ENCODE measurements around the gene HEPACAM2.

The HEPACAM2 gene

DNA sequence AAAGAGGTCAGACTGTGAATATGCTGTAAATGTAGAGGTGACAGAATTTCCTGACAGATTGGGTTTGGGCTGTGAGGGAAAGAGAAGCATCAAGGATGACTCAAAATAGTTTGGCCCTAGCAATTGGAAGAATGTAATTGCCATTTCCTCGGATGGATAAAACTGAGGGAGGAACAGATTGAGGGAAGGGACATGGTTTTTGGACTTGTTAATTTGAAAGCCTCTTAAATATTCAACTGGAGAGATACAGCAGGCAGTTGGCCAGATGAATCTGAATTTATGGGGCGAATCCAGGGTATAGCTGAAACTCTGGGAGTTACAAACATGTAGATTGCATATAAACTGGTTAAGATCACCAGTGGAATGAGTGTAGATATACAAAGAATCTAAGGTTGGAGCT, 9.3 kb upstream of the HEPACAM2 start:
- no peak for TF ChIP-seq NFIC (IDR thresholded peaks at IDR 0.05)
- TF ChIP-seq ZBTB7A (IDR thresholded peaks at IDR 0.05; ENCODE audit: low read depth) = no peak
- no peak for TF ChIP-seq CREB1 (IDR thresholded peaks at IDR 0.05; ENCODE audit: low read depth)
- no peak for TF ChIP-seq YY1 (IDR thresholded peaks at IDR 0.05; ENCODE audit: low read depth)
- TF ChIP-seq RAD21 (IDR thresholded peaks at IDR 0.05; ENCODE audit: low read depth) = no peak
- no peak for TF ChIP-seq MAX (IDR thresholded peaks at IDR 0.05)
- TF ChIP-seq EP300 (IDR thresholded peaks at IDR 0.05; ENCODE audit: borderline replicate concordance) = no peak
- TF ChIP-seq, protein P1, sequence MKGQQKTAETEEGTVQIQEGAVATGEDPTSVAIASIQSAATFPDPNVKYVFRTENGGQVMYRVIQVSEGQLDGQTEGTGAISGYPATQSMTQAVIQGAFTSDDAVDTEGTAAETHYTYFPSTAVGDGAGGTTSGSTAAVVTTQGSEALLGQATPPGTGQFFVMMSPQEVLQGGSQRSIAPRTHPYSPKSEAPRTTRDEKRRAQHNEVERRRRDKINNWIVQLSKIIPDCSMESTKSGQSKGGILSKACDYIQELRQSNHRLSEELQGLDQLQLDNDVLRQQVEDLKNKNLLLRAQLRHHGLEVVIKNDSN (IDR thresholded peaks at IDR 0.05) = no peak
- TF ChIP-seq CEBPB (IDR thresholded peaks at IDR 0.05) = no peak
- TF ChIP-seq FOXM1 (IDR thresholded peaks at IDR 0.05; ENCODE audit: borderline replicate concordance, low read depth) = no peak
- TF ChIP-seq TCF12 (IDR thresholded peaks at IDR 0.05; ENCODE audit: low read depth) = no peak
- TF ChIP-seq TAF1 (IDR thresholded peaks at IDR 0.05; ENCODE audit: low read depth) = no peak
- TF ChIP-seq, protein P2, sequence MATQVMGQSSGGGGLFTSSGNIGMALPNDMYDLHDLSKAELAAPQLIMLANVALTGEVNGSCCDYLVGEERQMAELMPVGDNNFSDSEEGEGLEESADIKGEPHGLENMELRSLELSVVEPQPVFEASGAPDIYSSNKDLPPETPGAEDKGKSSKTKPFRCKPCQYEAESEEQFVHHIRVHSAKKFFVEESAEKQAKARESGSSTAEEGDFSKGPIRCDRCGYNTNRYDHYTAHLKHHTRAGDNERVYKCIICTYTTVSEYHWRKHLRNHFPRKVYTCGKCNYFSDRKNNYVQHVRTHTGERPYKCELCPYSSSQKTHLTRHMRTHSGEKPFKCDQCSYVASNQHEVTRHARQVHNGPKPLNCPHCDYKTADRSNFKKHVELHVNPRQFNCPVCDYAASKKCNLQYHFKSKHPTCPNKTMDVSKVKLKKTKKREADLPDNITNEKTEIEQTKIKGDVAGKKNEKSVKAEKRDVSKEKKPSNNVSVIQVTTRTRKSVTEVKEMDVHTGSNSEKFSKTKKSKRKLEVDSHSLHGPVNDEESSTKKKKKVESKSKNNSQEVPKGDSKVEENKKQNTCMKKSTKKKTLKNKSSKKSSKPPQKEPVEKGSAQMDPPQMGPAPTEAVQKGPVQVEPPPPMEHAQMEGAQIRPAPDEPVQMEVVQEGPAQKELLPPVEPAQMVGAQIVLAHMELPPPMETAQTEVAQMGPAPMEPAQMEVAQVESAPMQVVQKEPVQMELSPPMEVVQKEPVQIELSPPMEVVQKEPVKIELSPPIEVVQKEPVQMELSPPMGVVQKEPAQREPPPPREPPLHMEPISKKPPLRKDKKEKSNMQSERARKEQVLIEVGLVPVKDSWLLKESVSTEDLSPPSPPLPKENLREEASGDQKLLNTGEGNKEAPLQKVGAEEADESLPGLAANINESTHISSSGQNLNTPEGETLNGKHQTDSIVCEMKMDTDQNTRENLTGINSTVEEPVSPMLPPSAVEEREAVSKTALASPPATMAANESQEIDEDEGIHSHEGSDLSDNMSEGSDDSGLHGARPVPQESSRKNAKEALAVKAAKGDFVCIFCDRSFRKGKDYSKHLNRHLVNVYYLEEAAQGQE (IDR thresholded peaks at IDR 0.05; ENCODE audit: low read depth) = no peak
- no peak for TF ChIP-seq EGR1 (IDR thresholded peaks at IDR 0.05)
- no peak for TF ChIP-seq TEAD4 (IDR thresholded peaks at IDR 0.05)

- TF ChIP-seq FOXM1 (IDR thresholded peaks at IDR 0.05; ENCODE audit: borderline replicate concordance, low read depth) (no peak), NFIC (IDR thresholded peaks at IDR 0.05) (no peak), TEAD4 (IDR thresholded peaks at IDR 0.05) (no peak), EGR1 (IDR thresholded peaks at IDR 0.05) (no peak), CEBPB (IDR thresholded peaks at IDR 0.05) (no peak), MAX (IDR thresholded peaks at IDR 0.05) (no peak), RAD21 (IDR thresholded peaks at IDR 0.05; ENCODE audit: low read depth) (no peak), TAF1 (IDR thresholded peaks at IDR 0.05; ENCODE audit: low read depth) (no peak), CREB1 (IDR thresholded peaks at IDR 0.05; ENCODE audit: low read depth) (no peak), ZBTB7A (IDR thresholded peaks at IDR 0.05; ENCODE audit: low read depth) (no peak), TCF12 (IDR thresholded peaks at IDR 0.05; ENCODE audit: low read depth) (no peak), EP300 (IDR thresholded peaks at IDR 0.05; ENCODE audit: borderline replicate concordance) (no peak), YY1 (IDR thresholded peaks at IDR 0.05; ENCODE audit: low read depth) (no peak)
- TF ChIP-seq, protein P1 (IDR thresholded peaks at IDR 0.05) = no peak
- TF ChIP-seq, protein P2 (IDR thresholded peaks at IDR 0.05; ENCODE audit: low read depth) = no peak
Observed at GRCh38 chr7:93232673-93233018, 6.4 kb upstream of the HEPACAM2 start.

- TF ChIP-seq YY1 (IDR thresholded peaks at IDR 0.05; ENCODE audit: low read depth) (peak; percentile 98), CREB1 (IDR thresholded peaks at IDR 0.05; ENCODE audit: low read depth) (no peak; the same call in 1 of the 2 replicates), FOXM1 (IDR thresholded peaks at IDR 0.05; ENCODE audit: borderline replicate concordance, low read depth) (no peak), EGR1 (IDR thresholded peaks at IDR 0.05) (no peak; the same call in 1 of the 2 replicates), CEBPB (IDR thresholded peaks at IDR 0.05) (peak; percentile 75), EP300 (IDR thresholded peaks at IDR 0.05; ENCODE audit: borderline replicate concordance) (peak; percentile 7; the same call in 1 of the 2 replicates), MAX (IDR thresholded peaks at IDR 0.05) (peak; percentile 62), TEAD4 (IDR thresholded peaks at IDR 0.05) (no peak), TAF1 (IDR thresholded peaks at IDR 0.05; ENCODE audit: low read depth) (peak; percentile 13; the same call in 1 of the 2 replicates), ZBTB7A (IDR thresholded peaks at IDR 0.05; ENCODE audit: low read depth) (no peak), RAD21 (IDR thresholded peaks at IDR 0.05; ENCODE audit: low read depth) (no peak), NFIC (IDR thresholded peaks at IDR 0.05) (0 out of 2 replicates have a peak, but pooled peaks have one; percentile 26), TCF12 (IDR thresholded peaks at IDR 0.05; ENCODE audit: low read depth) (peak; percentile 72)
- TF ChIP-seq, protein P2 (IDR thresholded peaks at IDR 0.05; ENCODE audit: low read depth) = no peak
- TF ChIP-seq, protein P1 (IDR thresholded peaks at IDR 0.05) = peak; percentile 100
Observed at GRCh38 chr7:93231799-93232672, 5.8 kb upstream of the HEPACAM2 start, which contains the start of gene VPS50. Gene VPS50, plus strand, starts transcription at chr7:93232366. Its CDS starts 102 bp downstream, at chr7:93232468.

Data from Ishikawa (cell line).